ENCODE measurements around the gene BACH1.

Gene BACH1

DNA sequence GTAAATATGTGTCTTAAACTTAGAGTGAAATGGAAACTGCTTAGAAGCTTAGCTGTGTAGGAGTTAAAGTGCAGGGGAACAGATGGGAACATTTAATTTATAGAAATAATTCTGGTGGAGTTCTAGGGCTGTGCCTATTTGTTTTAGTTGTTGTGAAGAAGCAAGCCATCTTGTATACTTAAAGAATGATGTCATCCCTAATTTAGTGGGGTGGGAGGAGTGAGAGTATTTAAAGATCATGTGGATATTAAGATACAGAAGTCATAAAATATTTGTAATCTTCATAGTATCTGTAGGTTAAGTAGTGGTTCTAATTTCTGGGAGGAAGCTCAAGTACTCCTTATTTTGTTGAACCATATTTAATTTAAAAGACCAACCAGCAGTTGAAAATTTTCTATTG is 41.5 kb downstream of the BACH1 start:
- DNase-seq (ENCODE audit: extremely low read depth, low read depth): no peak
- TF ChIP-seq, protein P1, sequence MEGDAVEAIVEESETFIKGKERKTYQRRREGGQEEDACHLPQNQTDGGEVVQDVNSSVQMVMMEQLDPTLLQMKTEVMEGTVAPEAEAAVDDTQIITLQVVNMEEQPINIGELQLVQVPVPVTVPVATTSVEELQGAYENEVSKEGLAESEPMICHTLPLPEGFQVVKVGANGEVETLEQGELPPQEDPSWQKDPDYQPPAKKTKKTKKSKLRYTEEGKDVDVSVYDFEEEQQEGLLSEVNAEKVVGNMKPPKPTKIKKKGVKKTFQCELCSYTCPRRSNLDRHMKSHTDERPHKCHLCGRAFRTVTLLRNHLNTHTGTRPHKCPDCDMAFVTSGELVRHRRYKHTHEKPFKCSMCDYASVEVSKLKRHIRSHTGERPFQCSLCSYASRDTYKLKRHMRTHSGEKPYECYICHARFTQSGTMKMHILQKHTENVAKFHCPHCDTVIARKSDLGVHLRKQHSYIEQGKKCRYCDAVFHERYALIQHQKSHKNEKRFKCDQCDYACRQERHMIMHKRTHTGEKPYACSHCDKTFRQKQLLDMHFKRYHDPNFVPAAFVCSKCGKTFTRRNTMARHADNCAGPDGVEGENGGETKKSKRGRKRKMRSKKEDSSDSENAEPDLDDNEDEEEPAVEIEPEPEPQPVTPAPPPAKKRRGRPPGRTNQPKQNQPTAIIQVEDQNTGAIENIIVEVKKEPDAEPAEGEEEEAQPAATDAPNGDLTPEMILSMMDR (IDR thresholded peaks at IDR 0.05; ENCODE audit: low read depth, low read length): no peak

DNA sequence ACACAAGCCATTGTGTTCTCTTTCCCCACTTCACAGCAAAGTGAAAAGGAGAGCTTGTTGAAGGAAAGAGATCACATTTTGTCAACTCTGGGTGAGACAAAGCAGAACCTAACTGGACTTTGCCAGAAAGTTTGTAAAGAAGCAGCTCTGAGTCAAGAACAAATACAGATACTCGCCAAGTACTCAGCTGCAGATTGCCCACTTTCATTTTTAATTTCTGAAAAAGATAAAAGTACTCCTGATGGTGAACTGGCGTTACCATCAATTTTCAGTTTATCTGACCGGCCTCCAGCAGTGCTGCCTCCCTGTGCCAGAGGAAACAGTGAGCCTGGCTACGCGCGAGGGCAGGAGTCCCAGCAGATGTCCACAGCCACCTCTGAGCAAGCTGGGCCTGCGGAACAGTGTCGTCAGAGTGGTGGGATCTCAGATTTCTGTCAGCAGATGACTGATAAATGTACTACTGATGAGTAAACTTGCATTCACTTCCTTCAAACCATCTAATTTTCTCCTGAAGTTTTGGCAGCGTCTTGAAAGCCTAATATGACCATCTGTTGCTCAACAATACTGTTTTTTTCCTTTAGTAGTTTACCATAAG is 43.7 kb downstream of the BACH1 start:
- TF ChIP-seq, protein P1 (IDR thresholded peaks at IDR 0.05; ENCODE audit: low read depth, low read length): peak; percentile 11
- peak; percentile 77 for DNase-seq (ENCODE audit: extremely low read depth, low read depth)

DNA sequence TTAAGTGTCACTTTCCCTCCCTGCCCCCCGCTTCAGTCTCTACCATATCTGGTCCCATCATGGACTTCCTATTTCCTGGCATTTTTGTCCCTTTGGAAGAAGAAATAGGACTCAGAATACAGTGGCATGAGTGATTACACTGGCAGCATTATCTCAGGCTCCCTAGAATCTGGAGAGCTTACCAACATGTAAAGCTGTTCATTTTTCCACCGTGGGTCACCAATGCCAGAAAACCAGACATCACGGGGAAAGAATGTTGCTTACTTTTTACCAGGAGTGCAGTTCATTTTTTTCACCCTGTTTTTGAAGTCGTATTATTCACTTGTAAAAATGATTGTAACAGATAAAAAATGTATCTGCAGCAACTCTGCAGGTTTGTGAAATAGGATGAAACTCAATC is 44.8 kb downstream of the BACH1 start:
- TF ChIP-seq, protein P1 (IDR thresholded peaks at IDR 0.05; ENCODE audit: low read depth, low read length): no peak
- peak; percentile 23 for DNase-seq (ENCODE audit: extremely low read depth, low read depth)

DNA sequence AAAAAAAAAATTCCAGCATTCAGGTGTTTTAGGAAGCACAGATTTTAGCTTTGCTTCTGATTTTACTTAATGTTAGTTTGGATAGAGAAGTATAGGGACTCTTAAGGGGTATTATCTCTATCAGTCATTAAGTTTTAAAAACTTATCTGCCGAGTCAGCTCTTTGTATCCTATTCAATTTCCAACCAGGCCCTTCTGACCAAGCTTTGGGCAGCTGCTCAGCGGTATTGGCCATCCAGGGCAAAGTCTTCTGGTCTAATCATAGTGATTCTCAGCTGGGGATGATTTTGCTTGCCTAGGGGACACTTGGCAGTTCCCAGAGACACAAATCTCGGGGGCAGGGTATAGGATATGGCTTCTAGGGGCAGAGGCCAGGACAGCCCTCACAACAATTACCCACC is 47.6 kb downstream of the BACH1 start:
- DNase-seq (ENCODE audit: extremely low read depth, low read depth): no peak
- TF ChIP-seq, protein P1 (IDR thresholded peaks at IDR 0.05; ENCODE audit: low read depth, low read length): no peak

DNA sequence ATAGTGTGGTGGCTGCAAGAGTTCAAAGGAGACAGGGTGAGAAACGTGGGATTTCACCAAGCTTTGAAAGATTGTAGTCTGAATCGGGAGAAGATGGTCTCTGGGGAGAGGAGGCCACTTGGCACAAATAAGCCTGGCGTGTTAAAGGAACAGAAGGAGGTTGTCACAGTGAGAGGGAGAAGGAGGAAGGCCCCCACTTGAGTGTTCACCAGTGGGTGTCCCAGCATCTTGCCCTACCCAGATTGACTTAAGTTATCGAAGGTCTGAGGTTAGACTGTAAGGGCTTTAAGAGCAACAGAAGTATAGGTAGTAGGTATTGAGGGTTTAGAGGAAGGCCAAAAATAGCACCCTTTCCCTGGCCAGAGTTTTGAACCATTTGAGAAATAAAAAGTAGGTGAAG is 48.0 kb downstream of the BACH1 start:
- DNase-seq (ENCODE audit: extremely low read depth, low read depth): no peak
- TF ChIP-seq, protein P1 (IDR thresholded peaks at IDR 0.05; ENCODE audit: low read depth, low read length): no peak

DNA sequence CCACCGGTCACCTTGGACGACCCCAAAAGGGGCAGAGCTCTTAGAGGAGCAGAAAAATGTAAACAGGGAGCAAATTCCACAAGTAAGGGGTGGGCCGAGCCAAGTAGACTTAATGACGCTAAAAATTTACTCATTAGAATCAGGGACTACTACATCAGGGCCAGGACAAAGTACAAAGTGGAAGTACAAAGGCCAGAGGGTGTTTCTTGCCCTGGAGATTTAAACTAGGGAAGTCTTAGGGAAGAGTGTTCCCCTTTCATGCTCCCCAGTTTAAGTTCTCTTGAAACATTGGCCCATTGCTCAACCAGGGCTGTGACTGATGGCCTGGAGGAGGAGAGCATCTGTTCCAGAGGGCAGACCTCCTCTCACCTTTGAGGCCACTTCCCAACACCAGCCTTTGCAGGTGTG is 48.6 kb downstream of the BACH1 start:
- DNase-seq (ENCODE audit: extremely low read depth, low read depth): no peak
- TF ChIP-seq, protein P1 (IDR thresholded peaks at IDR 0.05; ENCODE audit: low read depth, low read length): no peak

DNA sequence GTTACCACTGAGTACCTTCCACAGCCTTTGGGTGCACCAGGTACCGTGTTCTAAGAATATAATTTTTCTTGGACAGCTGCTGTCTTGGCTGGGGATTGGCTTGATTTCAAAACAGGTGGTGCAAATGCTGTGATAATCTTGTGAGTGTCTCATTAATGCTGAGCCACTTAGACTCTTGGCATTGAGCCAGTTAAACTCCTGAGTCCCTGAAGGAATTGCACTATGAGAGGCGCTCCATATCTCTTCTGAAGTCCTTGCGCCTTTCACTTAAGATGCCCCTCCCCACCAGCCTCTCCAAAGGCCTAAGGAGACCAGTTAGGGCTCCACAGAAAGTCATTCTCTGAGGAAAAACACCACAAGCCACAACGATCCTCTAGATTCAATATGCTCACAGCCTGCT is 51.0 kb downstream of the BACH1 start:
- TF ChIP-seq, protein P1 (IDR thresholded peaks at IDR 0.05; ENCODE audit: low read depth, low read length): no peak
- no peak for DNase-seq (ENCODE audit: extremely low read depth, low read depth)

All from AG09319 (cell line).